ENCODE results near the gene NRXN3. TPM values are rescaled to one million over a fixed set of nuclear protein-coding genes. Genes with fewer than 3 reads are reported as not detected.

Gene NRXN3
- total RNA-seq, 6 experiments from 2014 or later: 0.07 to 0.28 (median 0.11) TPM; not detected in 2

GRCh38 chr14:79569072-79569471 lies 1398.9 kb downstream of the NRXN3 start:
- Mint-ChIP-seq H3K4me1 (ENCODE audit: low read depth) (no peaks in the 10 kb centered on the region), H3K27ac (no peak overlapping the region), H3K27me3 (ENCODE audit: insufficient read depth) (no peaks in the 10 kb centered on the region; the same call in 1 of the 2 replicates), H3K4me3 (no peak overlapping the region), H3K9me3 (peaks cover 5% of the 10 kb centered on the region; the same call in 1 of the 2 replicates), H3K36me3 (ENCODE audit: low read depth) (no peaks in the 10 kb centered on the region)
- no peak for TF ChIP-seq CTCF (IDR thresholded peaks at IDR 0.05)
- DNase-seq: no peak

- Mint-ChIP-seq H3K9me3 (peaks cover 5% of the 10 kb centered on the region; the same call in 1 of the 2 replicates), H3K4me1 (ENCODE audit: low read depth) (no peaks in the 10 kb centered on the region), H3K4me3 (no peak overlapping the region), H3K36me3 (ENCODE audit: low read depth) (no peaks in the 10 kb centered on the region), H3K27ac (no peak overlapping the region), H3K27me3 (ENCODE audit: insufficient read depth) (no peaks in the 10 kb centered on the region; the same call in 1 of the 2 replicates)
- DNase-seq: no peak
- no peak for TF ChIP-seq CTCF (IDR thresholded peaks at IDR 0.05)
Observed at GRCh38 chr14:79570648-79571047, 1400.5 kb downstream of the NRXN3 start.

- Mint-ChIP-seq H3K27ac (no peak overlapping the region), H3K36me3 (ENCODE audit: low read depth) (no peaks in the 10 kb centered on the region), H3K4me1 (ENCODE audit: low read depth) (no peaks in the 10 kb centered on the region), H3K27me3 (ENCODE audit: insufficient read depth) (no peaks in the 10 kb centered on the region; the same call in 1 of the 2 replicates), H3K4me3 (no peak overlapping the region), H3K9me3 (peaks cover 5% of the 10 kb centered on the region; the same call in 1 of the 2 replicates)
- no peak for TF ChIP-seq CTCF (IDR thresholded peaks at IDR 0.05)
- no peak for DNase-seq
Observed at GRCh38 chr14:79571366-79571765, 1401.2 kb downstream of the NRXN3 start.

GRCh38 chr14:79573486-79573885 lies 1403.3 kb downstream of the NRXN3 start:
- Mint-ChIP-seq H3K4me3 (no peak overlapping the region), H3K27ac (no peak overlapping the region), H3K27me3 (ENCODE audit: insufficient read depth) (no peaks in the 10 kb centered on the region; the same call in 1 of the 2 replicates), H3K9me3 (peaks cover 5% of the 10 kb centered on the region; the same call in 1 of the 2 replicates), H3K36me3 (ENCODE audit: low read depth) (no peaks in the 10 kb centered on the region), H3K4me1 (ENCODE audit: low read depth) (no peaks in the 10 kb centered on the region)
- TF ChIP-seq CTCF (IDR thresholded peaks at IDR 0.05): no peak
- DNase-seq: no peak

- no peak overlapping the region for H3K4me3 Mint-ChIP-seq
- DNase-seq: no peak
- peaks cover 9% of the 10 kb centered on the region; the same call in 1 of the 2 replicates for H3K9me3 Mint-ChIP-seq
- H3K27me3 Mint-ChIP-seq (ENCODE audit: insufficient read depth): no peaks in the 10 kb centered on the region; the same call in 1 of the 2 replicates
- TF ChIP-seq CTCF (IDR thresholded peaks at IDR 0.05): no peak
- no peaks in the 10 kb centered on the region; the same call in 1 of the 2 replicates for H3K4me1 Mint-ChIP-seq (ENCODE audit: low read depth)
- H3K36me3 Mint-ChIP-seq (ENCODE audit: low read depth): no peaks in the 10 kb centered on the region
- no peak overlapping the region for H3K27ac Mint-ChIP-seq
Observed at GRCh38 chr14:79575032-79575431, 1404.9 kb downstream of the NRXN3 start.
